ENCODE results near the gene RIIAD1.
"Not testable (repeated sequence)": the region's sequence is repeated elsewhere in the genome, so short reads cannot be mapped to it uniquely, and the experiment has no call there.

RIIAD1 gene

GRCh38 chr1:151720974-151721787 lies at the start of gene RIIAD1:
Gene RIIAD1 (plus strand): TSS chr1:151721522. CDS start chr1:151721537, 15 bp downstream.
- H3K27me3 Mint-ChIP-seq (ENCODE audit: low read depth, poor library complexity): peaks cover 84% of the 10 kb centered on the region
- H3K4me1 Mint-ChIP-seq: peaks cover 27% of the 10 kb centered on the region
- H3K27ac Mint-ChIP-seq: no peak within 1 kb of the TSS
- peak within 1 kb of the TSS; percentile 77 for H3K4me3 Mint-ChIP-seq
- H3K9me3 Mint-ChIP-seq: no peaks in the 10 kb centered on the region
- TF ChIP-seq CTCF (IDR thresholded peaks at IDR 0.05): no peak
- no peaks in the 10 kb centered on the region for H3K36me3 Mint-ChIP-seq (ENCODE audit: low read depth)
- peak; percentile 61 for DNase-seq

GRCh38 chr1:151673407-151673806 lies 47.9 kb upstream of the RIIAD1 start:
- no peak for TF ChIP-seq CTCF (IDR thresholded peaks at IDR 0.05)
- no peaks in the 10 kb centered on the region for H3K4me1 Mint-ChIP-seq
- H3K27me3 Mint-ChIP-seq (ENCODE audit: low read depth, poor library complexity): peaks cover 3% of the 10 kb centered on the region
- peaks cover 74% of the 10 kb centered on the region for H3K36me3 Mint-ChIP-seq (ENCODE audit: low read depth)
- DNase-seq: no peak
- H3K4me3 Mint-ChIP-seq: no peak overlapping the region
- peaks cover 23% of the 10 kb centered on the region for H3K9me3 Mint-ChIP-seq
- H3K27ac Mint-ChIP-seq: no peak overlapping the region

- no peak for TF ChIP-seq CTCF (IDR thresholded peaks at IDR 0.05)
- Mint-ChIP-seq H3K4me1 (no peaks in the 10 kb centered on the region), H3K27ac (no peak overlapping the region), H3K9me3 (no peaks in the 10 kb centered on the region), H3K4me3 (no peak overlapping the region), H3K27me3 (ENCODE audit: low read depth, poor library complexity) (peaks cover 3% of the 10 kb centered on the region), H3K36me3 (ENCODE audit: low read depth) (peaks cover 24% of the 10 kb centered on the region)
- no peak for DNase-seq
Observed at GRCh38 chr1:151680391-151680790, 40.9 kb upstream of the RIIAD1 start.

GRCh38 chr1:151680826-151681225 lies 40.5 kb upstream of the RIIAD1 start:
- H3K36me3 Mint-ChIP-seq (ENCODE audit: low read depth): peaks cover 26% of the 10 kb centered on the region
- peaks cover 3% of the 10 kb centered on the region for H3K27me3 Mint-ChIP-seq (ENCODE audit: low read depth, poor library complexity)
- peak overlapping the region; percentile 17 for H3K27ac Mint-ChIP-seq
- no peak overlapping the region for H3K4me3 Mint-ChIP-seq
- no peak for DNase-seq
- no peaks in the 10 kb centered on the region for H3K9me3 Mint-ChIP-seq
- no peak for TF ChIP-seq CTCF (IDR thresholded peaks at IDR 0.05)
- H3K4me1 Mint-ChIP-seq: no peaks in the 10 kb centered on the region

- Mint-ChIP-seq H3K27me3 (ENCODE audit: low read depth, poor library complexity) (no peaks in the 10 kb centered on the region), H3K36me3 (ENCODE audit: low read depth) (peaks cover 33% of the 10 kb centered on the region), H3K27ac (no peak overlapping the region), H3K4me3 (no peak overlapping the region), H3K4me1 (no peaks in the 10 kb centered on the region), H3K9me3 (no peaks in the 10 kb centered on the region)
- DNase-seq: no peak
- no peak for TF ChIP-seq CTCF (IDR thresholded peaks at IDR 0.05)
Observed at GRCh38 chr1:151681923-151682322, 39.4 kb upstream of the RIIAD1 start.

- not testable (repeated sequence) for H3K27me3 Mint-ChIP-seq (ENCODE audit: low read depth, poor library complexity); H3K9me3 Mint-ChIP-seq; DNase-seq; H3K4me3 Mint-ChIP-seq; H3K4me1 Mint-ChIP-seq
- peaks cover 41% of the 10 kb centered on the region for H3K36me3 Mint-ChIP-seq (ENCODE audit: low read depth)
- H3K27ac Mint-ChIP-seq: peak overlapping the region; percentile 25
Observed at GRCh38 chr1:151682901-151683300, 38.4 kb upstream of the RIIAD1 start.

Data from nephron progenitor cell (in vitro differentiated cells).